ENCODE results near the gene NBEA.

Gene NBEA

DNA sequence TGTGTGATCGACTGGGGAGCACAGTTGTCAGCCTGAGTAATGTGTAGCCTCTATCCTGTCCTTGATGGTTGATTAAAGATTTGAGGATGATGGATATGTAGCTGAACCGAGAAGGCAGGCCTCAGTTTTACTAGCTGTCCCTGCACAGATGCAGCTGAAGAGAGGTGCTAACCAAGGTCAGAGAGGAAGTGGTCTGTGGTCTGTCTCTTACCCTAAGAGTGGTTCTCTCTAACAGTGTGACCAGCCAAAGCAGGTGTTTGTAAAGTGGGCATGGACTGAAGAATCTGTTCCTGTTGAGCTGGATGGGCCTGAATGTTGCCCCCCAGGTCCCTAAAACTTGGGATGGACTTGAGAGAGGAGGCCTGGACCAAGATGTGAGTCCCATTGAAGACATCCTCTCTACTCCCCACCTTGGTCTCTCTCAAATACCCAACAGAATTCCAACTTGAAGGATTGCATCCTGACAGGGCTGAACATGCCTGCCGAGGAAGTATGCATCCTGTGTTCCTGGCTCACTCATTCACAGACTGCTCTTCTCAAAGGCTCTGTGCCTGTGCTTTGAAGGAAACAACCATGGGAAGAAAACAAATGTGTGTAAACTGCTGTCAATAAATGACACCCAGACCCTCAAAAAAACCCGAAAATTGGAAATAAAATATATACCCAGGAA lies 310.6 kb downstream of the NBEA start:
- Histone ChIP-seq H3K4me3 (ENCODE audit: low read depth, low read length) (no peak overlapping the region), H3K27ac (no peak overlapping the region), H3K36me3 (replicated peaks) (no peaks in the 10 kb centered on the region), H3K27me3 (replicated peaks) (no peaks in the 10 kb centered on the region)
- in situ Hi-C loops (cut with HindIII; ENCODE audit: low pct_ligation_motif_present, low sequenced_read_pairs), result no loop called here
- TF ChIP-seq, protein P1, sequence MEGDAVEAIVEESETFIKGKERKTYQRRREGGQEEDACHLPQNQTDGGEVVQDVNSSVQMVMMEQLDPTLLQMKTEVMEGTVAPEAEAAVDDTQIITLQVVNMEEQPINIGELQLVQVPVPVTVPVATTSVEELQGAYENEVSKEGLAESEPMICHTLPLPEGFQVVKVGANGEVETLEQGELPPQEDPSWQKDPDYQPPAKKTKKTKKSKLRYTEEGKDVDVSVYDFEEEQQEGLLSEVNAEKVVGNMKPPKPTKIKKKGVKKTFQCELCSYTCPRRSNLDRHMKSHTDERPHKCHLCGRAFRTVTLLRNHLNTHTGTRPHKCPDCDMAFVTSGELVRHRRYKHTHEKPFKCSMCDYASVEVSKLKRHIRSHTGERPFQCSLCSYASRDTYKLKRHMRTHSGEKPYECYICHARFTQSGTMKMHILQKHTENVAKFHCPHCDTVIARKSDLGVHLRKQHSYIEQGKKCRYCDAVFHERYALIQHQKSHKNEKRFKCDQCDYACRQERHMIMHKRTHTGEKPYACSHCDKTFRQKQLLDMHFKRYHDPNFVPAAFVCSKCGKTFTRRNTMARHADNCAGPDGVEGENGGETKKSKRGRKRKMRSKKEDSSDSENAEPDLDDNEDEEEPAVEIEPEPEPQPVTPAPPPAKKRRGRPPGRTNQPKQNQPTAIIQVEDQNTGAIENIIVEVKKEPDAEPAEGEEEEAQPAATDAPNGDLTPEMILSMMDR (IDR thresholded peaks at IDR 0.05; ENCODE audit: low read depth, low read length, missing control alignments), result no peak
- DNase-seq, result no peak

GRCh38 chr13:35255241-35255640 lies 313.2 kb downstream of the NBEA start:
- DNase-seq, result no peak
- Histone ChIP-seq H3K27me3 (replicated peaks) (no peaks in the 10 kb centered on the region), H3K27ac (no peak overlapping the region), H3K4me3 (ENCODE audit: low read depth, low read length) (no peak overlapping the region), H3K36me3 (replicated peaks) (no peaks in the 10 kb centered on the region)
- in situ Hi-C loops (cut with HindIII; ENCODE audit: low pct_ligation_motif_present, low sequenced_read_pairs), result no loop called here
- TF ChIP-seq, protein P1 (IDR thresholded peaks at IDR 0.05; ENCODE audit: low read depth, low read length, missing control alignments), result no peak

GRCh38 chr13:35256459-35257148 lies 314.5 kb downstream of the NBEA start:
- no peaks in the 10 kb centered on the region for H3K27me3 ChIP-seq (replicated peaks)
- H3K27ac ChIP-seq, result no peak overlapping the region
- no peak for DNase-seq
- no peaks in the 10 kb centered on the region for H3K36me3 ChIP-seq (replicated peaks)
- TF ChIP-seq, protein P1 (IDR thresholded peaks at IDR 0.05; ENCODE audit: low read depth, low read length, missing control alignments), result no peak
- in situ Hi-C loops (cut with HindIII; ENCODE audit: low pct_ligation_motif_present, low sequenced_read_pairs), result no loop called here
- no peak overlapping the region for H3K4me3 ChIP-seq (ENCODE audit: low read depth, low read length)

- Histone ChIP-seq H3K4me3 (ENCODE audit: low read depth, low read length) (no peak overlapping the region), H3K27ac (no peak overlapping the region), H3K27me3 (replicated peaks) (no peaks in the 10 kb centered on the region), H3K36me3 (replicated peaks) (no peaks in the 10 kb centered on the region)
- in situ Hi-C loops (cut with HindIII; ENCODE audit: low pct_ligation_motif_present, low sequenced_read_pairs), result no loop called here
- no peak for DNase-seq
- TF ChIP-seq, protein P1 (IDR thresholded peaks at IDR 0.05; ENCODE audit: low read depth, low read length, missing control alignments), result no peak
Measured at GRCh38 chr13:35260316-35260715, 318.2 kb downstream of the NBEA start.

GRCh38 chr13:35266412-35266811 lies 324.3 kb downstream of the NBEA start:
- Histone ChIP-seq H3K27me3 (replicated peaks) (no peaks in the 10 kb centered on the region), H3K4me3 (ENCODE audit: low read depth, low read length) (no peak overlapping the region), H3K27ac (no peak overlapping the region), H3K36me3 (replicated peaks) (no peaks in the 10 kb centered on the region)
- TF ChIP-seq, protein P1 (IDR thresholded peaks at IDR 0.05; ENCODE audit: low read depth, low read length, missing control alignments), result no peak
- in situ Hi-C loops (cut with HindIII; ENCODE audit: low pct_ligation_motif_present, low sequenced_read_pairs), result no loop called here
- no peak for DNase-seq

All from brain microvascular endothelial cell (primary cell).